ENCODE results near the gene WRNIP1. TPM values are rescaled to one million over a fixed set of nuclear protein-coding genes. Genes with fewer than 3 reads are reported as not detected.

Gene WRNIP1
- total and polyA plus RNA-seq, 9 of the 15 experiments (the other 6 are each of a cell fraction or from before 2014, with no cell fraction given), result 13.2 to 63.6 (median 48.6) TPM

- Histone ChIP-seq H3K4me1 (replicated peaks in 1 of 2; ENCODE audit: control insufficient read depth in 2 of 2, insufficient read depth in 2 of 2, low read length in 2 of 2) (peaks cover 37% of the 10 kb centered on the region in 2 experiments), H4K20me1 (replicated peaks; ENCODE audit: control insufficient read depth, insufficient read depth, low read length) (peaks cover 38% of the 10 kb centered on the region), H3K4me3 (peak overlapping the region; percentile 78), H3K9ac (ENCODE audit: insufficient read depth in 1 of 2, low read depth in 2 of 2, low read length in 2 of 2) (peak overlapping the region; percentile 78 to 97), H3K79me2 (ENCODE audit: control insufficient read depth, insufficient read depth, low read length) (peaks cover 59% of the 10 kb centered on the region), H3K9me1 (ENCODE audit: control insufficient read depth, insufficient read depth, low read length) (no peaks in the 10 kb centered on the region), H3K36me3 (ENCODE audit: control insufficient read depth, insufficient read depth, low read length) (peaks cover 38% of the 10 kb centered on the region), H2AFZ (ENCODE audit: low read depth, low read length) (peak overlapping the region; percentile 64; the same call in 1 of the 2 replicates), H3K9me3 (replicated peaks; ENCODE audit: control insufficient read depth, insufficient read depth, low read depth, low read length) (no peaks in the 10 kb centered on the region; the same call in 1 of the 2 replicates), H3K4me2 (ENCODE audit: insufficient read depth, low read length) (peak overlapping the region; percentile 91), H3K27me3 (ENCODE audit: control insufficient read depth in 2 of 2, insufficient read depth in 2 of 2, low read length in 2 of 2) (no peaks in the 10 kb centered on the region), H3K27ac (ENCODE audit: extremely low read depth, low read depth, low read length) (peak overlapping the region; percentile 85)
- ChIA-PET POLR2A (interaction anchor here (0.6 to 10.9 kb wide), 15 partner anchors 8 to 851 kb away, joined by 3 to 151 read pairs (median 3); partner anchors contain the start of gene SERPINB1), CTCF (ENCODE audit: low intra/inter-chr PET ratio) (interaction anchor here (0.7 kb wide), 1 partner anchor 293 kb away, joined by 3 read pairs; no protein-coding TSS in a partner anchor)
- WGBS (ENCODE audit: insufficient coverage, low coverage, missing lambda C conversion rate), result under 1% methylated on average over 70 of the region's 91 CpGs
- in situ Hi-C loops (cut with MboI), result no loop called here
- no TSS peak for BruUV-seq (replicated peaks)
- DNase-seq (ENCODE audit: extremely low read depth in 1 of 4, low spot score in 3 of 4), result peak in 3 of 4 experiments; percentile 68 to 86 (median 73)
- FAIRE-seq, result no peak
- intact Hi-C loops (cut with micrococcal nuclease), result loop anchor here (1.0 kb wide), 1 partner anchor 75 kb away; the partner anchor contains the start of gene SERPINB1
- peak; percentile 10 for ATAC-seq
- no peak; the same call in none of the 2 replicates for TF ChIP-seq CXXC5 (CRISPR knock-in tag; IDR thresholded peaks at IDR 0.05)
- TF ChIP-seq KLF13 (tag; IDR thresholded peaks at IDR 0.05; ENCODE audit: borderline replicate concordance, low read depth), result no peak
- TF ChIP-seq NR4A1 (CRISPR knock-in tag; IDR thresholded peaks at IDR 0.05), result no peak
- TF ChIP-seq NR4A1 (tag; IDR thresholded peaks at IDR 0.05), result no peak
- no peak for TF ChIP-seq KAT2B (IDR thresholded peaks at IDR 0.05; ENCODE audit: low read depth, low read length)
- no peak for TF ChIP-seq KLF1 (tag; IDR thresholded peaks at IDR 0.05)
- TF ChIP-seq ZNF217 (CRISPR knock-in tag; IDR thresholded peaks at IDR 0.05), result no peak
- peak; percentile 92 for TF ChIP-seq NCOA6 (IDR thresholded peaks at IDR 0.05)
- no peak for TF ChIP-seq SOX6 (IDR thresholded peaks at IDR 0.05)
- TF ChIP-seq MTA1 (IDR thresholded peaks at IDR 0.05; ENCODE audit: borderline replicate concordance), result no peak
- TF ChIP-seq REST (IDR thresholded peaks at IDR 0.05; ENCODE audit: borderline replicate concordance), result no peak
- no peak for TF ChIP-seq REST (CRISPR knock-in tag; IDR thresholded peaks at IDR 0.05; ENCODE audit: low read depth)
- TF ChIP-seq, protein P1, sequence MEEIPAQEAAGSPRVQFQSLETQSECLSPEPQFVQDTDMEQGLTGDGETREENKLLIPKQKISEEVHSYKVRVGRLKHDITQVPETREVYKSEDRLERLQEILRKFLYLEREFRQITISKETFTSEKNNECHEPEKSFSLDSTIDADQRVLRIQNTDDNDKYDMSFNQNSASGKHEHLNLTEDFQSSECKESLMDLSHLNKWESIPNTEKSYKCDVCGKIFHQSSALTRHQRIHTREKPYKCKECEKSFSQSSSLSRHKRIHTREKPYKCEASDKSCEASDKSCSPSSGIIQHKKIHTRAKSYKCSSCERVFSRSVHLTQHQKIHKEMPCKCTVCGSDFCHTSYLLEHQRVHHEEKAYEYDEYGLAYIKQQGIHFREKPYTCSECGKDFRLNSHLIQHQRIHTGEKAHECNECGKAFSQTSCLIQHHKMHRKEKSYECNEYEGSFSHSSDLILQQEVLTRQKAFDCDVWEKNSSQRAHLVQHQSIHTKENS (CRISPR knock-in tag; IDR thresholded peaks at IDR 0.05), result no peak
These were observed 938 bp downstream of the WRNIP1 start for GRCh38 chr6:2765896-2766766.
